Activated T-cell treated with anti-CD3 and anti-CD28 coated beads, Interleukin-2, amount 50 U/mL, for 72 hours (primary cell): ENCODE data around the gene ZNF737. TPM values are rescaled to one million over a fixed set of nuclear protein-coding genes. Genes with fewer than 3 reads are reported as not detected.

Source experiments
- total RNA-seq, 2 donors: library from RNA; stranded (reverse); gene quantifications; one replicate each; pipeline ENCODE4 v1.2.3, GENCODE V29; 2022

ZNF737 gene
- total RNA-seq, 2 donors from 2014 or later, result 16.3 to 19.3 TPM

Other genes starting within 250 kb of the ZNF737 start
- gene ZNF626, start 95.8 kb upstream of the ZNF737 start, total RNA-seq, result 10 to 100 TPM in 1 of 2 donors, 1 to 10 TPM in 1; 9.1 to 13.2 TPM
- gene ZNF66, start 210.5 kb upstream of the ZNF737 start, total RNA-seq, result 10 to 100 TPM in 1 of 2 donors, 1 to 10 TPM in 1; 5.6 to 10.5 TPM